Endodermal cell (in vitro differentiated cells): Measurements from ENCODE around the gene ATF2. TPM values are rescaled to one million over a fixed set of nuclear protein-coding genes. Genes with fewer than 3 reads are reported as not detected.

Experiments
- DNase-seq: peaks from one replicate; pipeline ENCODE4 v3.0.0-alpha.2; 2017
- H3K27ac ChIP-seq: 2 replicates; pipeline ENCODE4 v1.5.1; 2013; ENCODE audit warnings: mild to moderate bottlenecking, low read depth, low read length, moderate library complexity
- H3K27me3 ChIP-seq: 2 replicates; pipeline ENCODE4 v1.6.1; 2013; ENCODE audit warnings: mild to moderate bottlenecking, low read length, moderate library complexity; ENCODE audit not compliant: insufficient read depth, control insufficient read depth, poor library complexity, severe bottlenecking
- H3K36me3 ChIP-seq: 2 replicates; pipeline ENCODE4 v1.7.0; 2013; ENCODE audit warnings: mild to moderate bottlenecking, low read length, moderate library complexity; ENCODE audit not compliant: control insufficient read depth, insufficient read depth
- H3K4me1 ChIP-seq: one replicate; pipeline ENCODE4 v1.7.0; 2013; ENCODE audit warnings: low read length; ENCODE audit not compliant: control insufficient read depth, insufficient read depth
- H3K4me3 ChIP-seq: 2 replicates; pipeline ENCODE4 v1.5.1; 2013; ENCODE audit warnings: mild to moderate bottlenecking, low read length, moderate library complexity
- H3K9ac ChIP-seq: 2 replicates; pipeline ENCODE4 v1.6.1; 2013; ENCODE audit warnings: mild to moderate bottlenecking, low read length, moderate library complexity; ENCODE audit not compliant: poor library complexity, severe bottlenecking; ENCODE audit errors: extremely low read depth
- H3K9me3 ChIP-seq: 2 replicates; pipeline ENCODE4 v1.6.1; 2013; ENCODE audit warnings: mild to moderate bottlenecking, low read length, moderate library complexity; ENCODE audit not compliant: control insufficient read depth
- H3K27ac Mint-ChIP-seq: 2 replicates; pipeline ENCODE4 v1.8.0; 2020; ENCODE audit warnings: mixed read lengths
- H3K27me3 Mint-ChIP-seq: 2 replicates; pipeline ENCODE4 v1.8.0; 2021; ENCODE audit warnings: mild to moderate bottlenecking, mixed read lengths; ENCODE audit not compliant: insufficient read depth
- H3K36me3 Mint-ChIP-seq: 2 replicates; pipeline ENCODE4 v1.8.0; 2020; ENCODE audit warnings: low read depth, mixed read lengths
- H3K4me1 Mint-ChIP-seq: 2 replicates; pipeline ENCODE4 v1.8.0; 2020; ENCODE audit warnings: mixed read lengths
- H3K4me3 Mint-ChIP-seq: 2 replicates; pipeline ENCODE4 v1.8.0; 2020; ENCODE audit warnings: mild to moderate bottlenecking, moderate library complexity, mixed read lengths
- H3K9me3 Mint-ChIP-seq: 2 replicates; pipeline ENCODE4 v1.8.0; 2020; ENCODE audit warnings: mild to moderate bottlenecking, mixed read lengths
- WGBS, 2 experiments: methylation state at CpG; one replicate each; pipeline versions ENCODE4 v1.1.5 to v1.1.7; 2013; ENCODE audit warnings: missing lambda C conversion rate in 2 of 2, mixed read lengths in 1 of 2; ENCODE audit not compliant: insufficient coverage in 1 of 2, insufficient read length in 1 of 2; 5-methylcytosine and 5-hydroxymethylcytosine counted together
- total RNA-seq, 2 donors: library from RNA; stranded (reverse); fragmentation: NEBNext Ultra II Directional in 1 of 2; extraction: Animal tissue kit (Norgen Biotek cat#: 25700) in 1 of 2; gene quantifications; 2 replicates in 1 of 2; 3 replicates in 1 of 2; pipeline ENCODE4 v1.2.1, GENCODE V29; 2021
- TF ChIP-seq, protein P1 (sequence below): fragments of 200-600 bp; sonication (generic); conservative IDR thresholded peaks from 2 replicates; pipeline ENCODE4 v1.5.0; 2021; ENCODE audit warnings: antibody characterized with exemption, mild to moderate bottlenecking

ATF2 gene
- total RNA-seq, 2 donors from 2014 or later = 53.0 to 56.0 TPM

DNA sequence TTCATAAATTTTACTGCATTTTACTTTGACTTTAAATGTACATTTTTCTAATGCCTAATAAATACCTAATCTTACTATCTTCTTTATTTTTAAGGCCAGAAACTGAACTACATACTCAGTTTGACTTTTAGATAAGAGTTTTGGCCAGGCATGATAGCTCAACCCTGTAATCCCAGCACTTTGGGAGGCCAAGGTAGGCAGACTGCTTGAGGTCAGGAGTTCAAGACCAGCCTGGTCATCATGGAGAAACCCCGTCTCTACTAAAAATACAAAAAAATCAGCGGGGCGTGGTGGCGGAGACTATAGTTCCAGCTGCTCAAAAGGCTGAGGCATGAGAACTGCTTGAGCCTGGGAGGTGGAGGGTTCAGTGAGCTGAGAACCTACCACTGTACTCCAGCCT is 9.1 kb downstream of the ATF2 start:
- no peaks in the 10 kb centered on the region for H3K4me1 ChIP-seq
- no peaks in the 10 kb centered on the region for H3K9me3 ChIP-seq
- H3K4me3 ChIP-seq = no peak overlapping the region
- no peaks in the 10 kb centered on the region for H3K9me3 Mint-ChIP-seq
- H3K4me3 Mint-ChIP-seq = no peak overlapping the region
- peaks cover 6% of the 10 kb centered on the region for H3K4me1 Mint-ChIP-seq
- H3K9ac ChIP-seq = no peak overlapping the region
- H3K27me3 ChIP-seq = no peaks in the 10 kb centered on the region
- H3K36me3 Mint-ChIP-seq = peaks cover 27% of the 10 kb centered on the region
- TF ChIP-seq, protein P1, sequence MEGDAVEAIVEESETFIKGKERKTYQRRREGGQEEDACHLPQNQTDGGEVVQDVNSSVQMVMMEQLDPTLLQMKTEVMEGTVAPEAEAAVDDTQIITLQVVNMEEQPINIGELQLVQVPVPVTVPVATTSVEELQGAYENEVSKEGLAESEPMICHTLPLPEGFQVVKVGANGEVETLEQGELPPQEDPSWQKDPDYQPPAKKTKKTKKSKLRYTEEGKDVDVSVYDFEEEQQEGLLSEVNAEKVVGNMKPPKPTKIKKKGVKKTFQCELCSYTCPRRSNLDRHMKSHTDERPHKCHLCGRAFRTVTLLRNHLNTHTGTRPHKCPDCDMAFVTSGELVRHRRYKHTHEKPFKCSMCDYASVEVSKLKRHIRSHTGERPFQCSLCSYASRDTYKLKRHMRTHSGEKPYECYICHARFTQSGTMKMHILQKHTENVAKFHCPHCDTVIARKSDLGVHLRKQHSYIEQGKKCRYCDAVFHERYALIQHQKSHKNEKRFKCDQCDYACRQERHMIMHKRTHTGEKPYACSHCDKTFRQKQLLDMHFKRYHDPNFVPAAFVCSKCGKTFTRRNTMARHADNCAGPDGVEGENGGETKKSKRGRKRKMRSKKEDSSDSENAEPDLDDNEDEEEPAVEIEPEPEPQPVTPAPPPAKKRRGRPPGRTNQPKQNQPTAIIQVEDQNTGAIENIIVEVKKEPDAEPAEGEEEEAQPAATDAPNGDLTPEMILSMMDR = no peak
- H3K27me3 Mint-ChIP-seq = no peaks in the 10 kb centered on the region
- H3K27ac Mint-ChIP-seq = no peak overlapping the region
- 87 to 99% methylated on average over 4 of the region's 4 CpGs for WGBS, 2 experiments
- no peak overlapping the region for H3K27ac ChIP-seq
- H3K36me3 ChIP-seq = peaks cover 24% of the 10 kb centered on the region
- DNase-seq = no peak

DNA sequence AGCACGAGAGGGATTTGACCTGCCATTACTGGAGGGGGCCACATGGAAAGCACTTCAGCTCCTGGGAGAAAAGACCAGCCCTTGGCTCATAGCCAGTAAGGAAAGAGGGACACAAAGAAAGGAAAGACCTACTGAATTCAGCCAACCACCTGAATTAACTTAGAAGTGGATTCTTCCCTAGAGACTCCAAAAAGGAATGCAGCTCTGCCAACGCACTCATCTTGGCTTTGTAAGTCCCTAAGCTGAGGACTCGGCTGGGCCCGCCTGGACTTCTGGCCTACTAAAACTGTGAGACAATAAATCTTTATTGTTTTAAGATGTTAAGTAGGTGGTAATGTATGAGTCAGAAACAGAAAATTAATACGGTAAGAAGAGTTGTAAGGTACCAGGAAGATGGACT is 11.5 kb downstream of the ATF2 start:
- H3K9ac ChIP-seq = no peak overlapping the region
- DNase-seq = no peak
- peaks cover 26% of the 10 kb centered on the region for H3K36me3 ChIP-seq
- TF ChIP-seq, protein P1 = no peak
- peaks cover 24% of the 10 kb centered on the region for H3K36me3 Mint-ChIP-seq
- WGBS, 2 experiments = 98 to 100% methylated on average over 1 to 5 of the region's 5 CpGs
- no peaks in the 10 kb centered on the region for H3K9me3 Mint-ChIP-seq
- H3K9me3 ChIP-seq = no peaks in the 10 kb centered on the region
- no peaks in the 10 kb centered on the region for H3K27me3 Mint-ChIP-seq
- no peak overlapping the region for H3K27ac Mint-ChIP-seq
- H3K4me3 Mint-ChIP-seq = no peak overlapping the region
- no peak overlapping the region for H3K4me3 ChIP-seq
- H3K4me1 ChIP-seq = peaks cover 3% of the 10 kb centered on the region
- no peaks in the 10 kb centered on the region for H3K27me3 ChIP-seq
- peaks cover 13% of the 10 kb centered on the region for H3K4me1 Mint-ChIP-seq
- H3K27ac ChIP-seq = no peak overlapping the region

GRCh38 chr2:175154661-175155082 is 13.3 kb downstream of the ATF2 start:
- peaks cover 25% of the 10 kb centered on the region for H3K36me3 Mint-ChIP-seq
- peaks cover 11% of the 10 kb centered on the region for H3K4me1 Mint-ChIP-seq
- no peaks in the 10 kb centered on the region for H3K9me3 ChIP-seq
- no peak overlapping the region for H3K4me3 Mint-ChIP-seq
- peaks cover 3% of the 10 kb centered on the region for H3K4me1 ChIP-seq
- no peak overlapping the region for H3K9ac ChIP-seq
- DNase-seq = no peak
- peaks cover 31% of the 10 kb centered on the region for H3K36me3 ChIP-seq
- H3K9me3 Mint-ChIP-seq = no peaks in the 10 kb centered on the region
- H3K4me3 ChIP-seq = no peak overlapping the region
- H3K27me3 Mint-ChIP-seq = no peaks in the 10 kb centered on the region
- H3K27ac Mint-ChIP-seq = no peak overlapping the region
- TF ChIP-seq, protein P1 = no peak
- no peaks in the 10 kb centered on the region for H3K27me3 ChIP-seq
- H3K27ac ChIP-seq = no peak overlapping the region
